Astrocyte (in vitro differentiated cells and primary cell): ENCODE measurements around the gene LRSAM1.

ENCODE experiments used
- EZH2 ChIP-seq: IDR thresholded peaks from 2 replicates; pipeline ENCODE4 v1.6.1; 2012; ENCODE audit warnings: mild to moderate bottlenecking, low read length, inconsistent platforms; ENCODE audit not compliant: insufficient read depth
- TF ChIP-seq, protein P1 (sequence below): IDR thresholded peaks from 2 replicates; pipeline ENCODE4 v1.5.1; 2011; ENCODE audit warnings: low read depth, mild to moderate bottlenecking, inconsistent platforms, low read length, moderate library complexity; ENCODE audit not compliant: insufficient read depth

- TF ChIP-seq, protein P1, sequence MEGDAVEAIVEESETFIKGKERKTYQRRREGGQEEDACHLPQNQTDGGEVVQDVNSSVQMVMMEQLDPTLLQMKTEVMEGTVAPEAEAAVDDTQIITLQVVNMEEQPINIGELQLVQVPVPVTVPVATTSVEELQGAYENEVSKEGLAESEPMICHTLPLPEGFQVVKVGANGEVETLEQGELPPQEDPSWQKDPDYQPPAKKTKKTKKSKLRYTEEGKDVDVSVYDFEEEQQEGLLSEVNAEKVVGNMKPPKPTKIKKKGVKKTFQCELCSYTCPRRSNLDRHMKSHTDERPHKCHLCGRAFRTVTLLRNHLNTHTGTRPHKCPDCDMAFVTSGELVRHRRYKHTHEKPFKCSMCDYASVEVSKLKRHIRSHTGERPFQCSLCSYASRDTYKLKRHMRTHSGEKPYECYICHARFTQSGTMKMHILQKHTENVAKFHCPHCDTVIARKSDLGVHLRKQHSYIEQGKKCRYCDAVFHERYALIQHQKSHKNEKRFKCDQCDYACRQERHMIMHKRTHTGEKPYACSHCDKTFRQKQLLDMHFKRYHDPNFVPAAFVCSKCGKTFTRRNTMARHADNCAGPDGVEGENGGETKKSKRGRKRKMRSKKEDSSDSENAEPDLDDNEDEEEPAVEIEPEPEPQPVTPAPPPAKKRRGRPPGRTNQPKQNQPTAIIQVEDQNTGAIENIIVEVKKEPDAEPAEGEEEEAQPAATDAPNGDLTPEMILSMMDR, result no peak
- TF ChIP-seq EZH2, result no peak
Observed at GRCh38 chr9:127426756-127427155, 24.6 kb upstream of the LRSAM1 start.
